Right forelimb (tissue), 1 donor: ENCODE data around the gene RNF223.
"Not testable (repeated sequence)": the region's sequence is repeated elsewhere in the genome, so short reads cannot be mapped to it uniquely, and the experiment has no call there.

Experiments used
- DNase-seq: peaks from one replicate; pipeline ENCODE4 v3.0.0-alpha.2; 2018

RNF223 gene

DNA sequence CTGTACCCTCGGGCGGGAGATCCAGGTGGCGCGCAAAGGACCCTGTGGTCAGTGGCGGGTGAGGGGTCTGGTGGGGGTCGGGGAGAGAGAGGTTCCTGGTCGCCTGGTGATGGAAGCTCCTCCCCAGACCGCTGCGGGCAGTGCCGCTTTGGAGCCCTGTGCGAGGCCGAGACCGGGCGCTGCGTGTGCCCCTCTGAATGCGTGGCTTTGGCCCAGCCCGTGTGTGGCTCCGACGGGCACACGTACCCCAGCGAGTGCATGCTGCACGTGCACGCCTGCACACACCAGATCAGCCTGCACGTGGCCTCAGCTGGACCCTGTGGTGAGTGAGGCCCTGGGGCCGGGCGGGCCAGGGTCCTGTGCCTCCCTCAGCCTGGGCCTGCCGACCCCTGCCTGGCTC is 30.7 kb downstream of the RNF223 start:
- DNase-seq = no peak

DNA sequence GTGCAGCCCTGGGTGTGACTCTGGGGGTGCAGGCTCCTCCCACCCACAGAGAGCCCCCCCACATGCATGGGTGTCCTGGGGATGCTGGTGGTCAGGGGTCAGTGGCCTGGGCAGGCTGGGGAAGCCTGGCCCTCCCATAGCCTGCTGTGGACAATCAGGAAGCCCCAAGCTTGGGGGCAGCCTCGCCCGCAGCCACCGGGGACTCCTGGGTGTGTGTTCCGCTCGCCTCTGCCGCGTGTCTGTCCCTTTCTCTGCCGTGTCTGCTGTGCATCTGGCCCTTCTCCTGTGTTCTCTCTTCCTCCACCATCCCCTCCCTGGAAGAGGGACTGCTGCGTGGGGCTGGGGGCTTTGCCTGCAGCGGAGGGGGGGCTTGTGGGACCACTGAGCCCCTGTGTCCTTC is 31.3 kb downstream of the RNF223 start:
- DNase-seq = no peak

DNA sequence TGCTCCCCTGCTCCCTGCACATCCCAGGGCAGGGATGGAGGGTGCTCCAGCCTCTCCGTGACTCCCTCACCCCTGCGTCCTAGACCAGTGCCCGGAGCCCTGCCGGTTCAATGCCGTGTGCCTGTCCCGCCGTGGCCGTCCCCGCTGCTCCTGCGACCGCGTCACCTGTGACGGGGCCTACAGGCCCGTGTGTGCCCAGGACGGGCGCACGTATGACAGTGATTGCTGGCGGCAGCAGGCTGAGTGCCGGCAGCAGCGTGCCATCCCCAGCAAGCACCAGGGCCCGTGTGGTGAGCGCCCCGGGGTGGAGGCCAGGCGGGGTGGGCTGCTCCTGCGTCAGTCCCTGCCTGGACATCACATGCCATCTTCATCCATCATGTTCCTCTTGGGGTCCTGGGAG is 32.2 kb downstream of the RNF223 start:
- DNase-seq = no peak

DNA sequence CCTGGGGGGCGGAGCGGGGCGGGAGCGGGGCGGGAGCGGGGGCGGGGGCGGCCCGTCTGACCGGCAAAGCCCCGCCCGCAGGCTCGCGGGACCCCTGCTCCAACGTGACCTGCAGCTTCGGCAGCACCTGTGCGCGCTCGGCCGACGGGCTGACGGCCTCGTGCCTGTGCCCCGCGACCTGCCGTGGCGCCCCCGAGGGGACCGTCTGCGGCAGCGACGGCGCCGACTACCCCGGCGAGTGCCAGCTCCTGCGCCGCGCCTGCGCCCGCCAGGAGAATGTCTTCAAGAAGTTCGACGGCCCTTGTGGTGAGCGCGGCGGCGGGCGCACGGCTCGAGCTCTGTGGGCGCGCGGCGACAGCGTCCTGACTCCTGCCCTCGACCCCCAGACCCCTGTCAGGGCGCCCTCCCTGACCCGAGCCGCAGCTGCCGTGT is 33.0 kb downstream of the RNF223 start:
- DNase-seq = no peak

DNA sequence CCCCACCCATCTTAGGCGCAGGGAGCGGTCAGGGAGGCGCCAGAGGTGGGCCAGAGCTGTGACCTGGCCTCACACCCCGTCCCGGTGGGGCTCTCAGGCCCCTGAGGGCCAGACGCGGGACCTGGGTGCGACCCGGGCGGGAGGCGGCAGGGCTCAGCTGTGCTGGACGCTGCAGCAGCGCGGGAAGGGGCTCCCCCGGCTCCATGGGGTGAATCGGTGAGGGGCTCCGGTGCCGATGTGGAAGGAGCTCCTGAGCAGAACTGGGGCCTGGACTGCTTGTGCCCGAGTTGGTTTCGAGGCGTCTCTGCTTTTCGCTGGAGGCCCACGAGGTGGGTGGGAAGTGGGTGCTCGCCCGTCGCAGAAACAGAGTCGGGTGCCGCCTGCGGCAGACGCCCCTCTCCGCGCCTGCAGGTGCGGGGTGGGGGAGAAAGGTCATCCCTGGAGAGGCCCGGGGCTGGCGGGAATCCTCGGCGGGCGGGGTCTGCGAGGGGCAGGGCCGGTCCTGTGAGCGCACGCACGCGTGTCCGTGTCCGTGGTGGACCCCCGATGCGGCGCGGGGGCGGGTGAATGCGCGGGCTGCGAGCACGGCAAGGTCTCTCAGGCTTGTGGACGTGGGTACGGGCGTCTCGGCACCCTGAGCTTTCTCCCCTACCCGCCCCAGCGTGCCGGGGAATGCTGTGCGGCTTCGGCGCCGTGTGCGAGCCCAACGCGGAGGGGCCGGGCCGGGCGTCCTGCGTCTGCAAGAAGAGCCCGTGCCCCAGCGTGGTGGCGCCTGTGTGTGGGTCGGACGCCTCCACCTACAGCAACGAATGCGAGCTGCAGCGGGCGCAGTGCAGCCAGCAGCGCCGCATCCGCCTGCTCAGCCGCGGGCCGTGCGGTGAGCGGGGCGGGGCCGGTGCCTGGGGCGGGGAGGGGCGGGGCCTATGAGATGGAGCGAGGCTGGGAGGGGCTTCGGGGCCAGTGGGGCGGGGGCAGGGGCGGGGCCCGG is 33.8 kb downstream of the RNF223 start:
- peak; percentile 86 for DNase-seq

DNA sequence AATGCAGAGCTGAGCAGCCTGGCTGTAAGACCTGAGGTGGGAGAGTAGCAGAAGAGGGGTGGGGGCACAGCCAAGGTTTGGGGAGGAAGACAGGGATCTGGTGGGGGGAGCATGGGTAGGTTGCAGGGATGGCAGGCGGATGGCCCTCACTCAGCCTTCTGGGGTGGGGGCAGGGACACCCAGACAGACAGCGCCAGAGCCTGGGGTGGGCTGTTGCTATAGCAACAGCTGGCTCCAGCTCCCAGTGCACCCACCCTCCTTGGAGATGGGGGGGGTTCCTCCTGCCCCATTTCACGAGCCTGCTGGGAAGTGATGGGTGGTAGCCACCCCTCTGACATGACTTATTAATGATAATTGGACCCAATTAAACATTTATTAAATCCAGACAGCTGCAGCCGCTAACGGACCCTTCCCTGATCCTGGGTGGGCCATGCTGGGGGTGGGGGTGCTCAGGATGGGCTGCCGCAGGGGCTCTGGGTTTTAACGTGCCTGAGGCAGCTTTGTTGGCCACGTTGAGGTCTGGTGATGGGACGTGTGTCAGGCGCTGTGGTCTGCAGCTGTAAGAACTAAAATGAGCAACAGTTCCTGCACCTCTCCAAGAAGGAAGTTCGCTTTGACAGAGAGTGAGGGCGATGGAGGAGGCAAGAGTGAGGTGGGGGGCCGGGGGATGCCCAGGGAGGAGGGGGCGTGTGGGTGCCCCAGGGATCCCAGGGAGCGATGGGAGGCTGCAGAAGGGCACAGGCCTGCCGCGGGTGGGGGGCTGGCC is 34.8 kb downstream of the RNF223 start:
- DNase-seq = no peak

DNA sequence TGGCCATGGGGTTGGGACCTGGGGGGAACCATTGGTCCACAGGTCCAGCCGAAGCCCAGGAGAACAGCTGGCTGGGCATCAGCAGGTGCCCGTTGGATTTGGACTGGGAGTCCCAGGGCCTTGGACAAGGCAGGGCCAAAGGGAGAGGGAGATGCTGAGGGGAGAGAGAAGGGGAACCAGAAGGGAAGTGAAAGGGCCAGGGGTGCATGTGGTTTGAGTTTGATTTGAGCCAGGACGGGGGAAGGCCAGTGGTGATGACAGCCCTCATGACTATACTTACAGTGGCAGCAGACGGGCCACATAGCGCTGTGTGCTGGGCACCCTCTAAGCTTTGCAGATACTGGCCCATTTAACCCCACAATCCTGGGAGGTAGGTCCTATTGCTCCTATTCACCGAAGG is 35.4 kb downstream of the RNF223 start:
- DNase-seq = no peak

DNA sequence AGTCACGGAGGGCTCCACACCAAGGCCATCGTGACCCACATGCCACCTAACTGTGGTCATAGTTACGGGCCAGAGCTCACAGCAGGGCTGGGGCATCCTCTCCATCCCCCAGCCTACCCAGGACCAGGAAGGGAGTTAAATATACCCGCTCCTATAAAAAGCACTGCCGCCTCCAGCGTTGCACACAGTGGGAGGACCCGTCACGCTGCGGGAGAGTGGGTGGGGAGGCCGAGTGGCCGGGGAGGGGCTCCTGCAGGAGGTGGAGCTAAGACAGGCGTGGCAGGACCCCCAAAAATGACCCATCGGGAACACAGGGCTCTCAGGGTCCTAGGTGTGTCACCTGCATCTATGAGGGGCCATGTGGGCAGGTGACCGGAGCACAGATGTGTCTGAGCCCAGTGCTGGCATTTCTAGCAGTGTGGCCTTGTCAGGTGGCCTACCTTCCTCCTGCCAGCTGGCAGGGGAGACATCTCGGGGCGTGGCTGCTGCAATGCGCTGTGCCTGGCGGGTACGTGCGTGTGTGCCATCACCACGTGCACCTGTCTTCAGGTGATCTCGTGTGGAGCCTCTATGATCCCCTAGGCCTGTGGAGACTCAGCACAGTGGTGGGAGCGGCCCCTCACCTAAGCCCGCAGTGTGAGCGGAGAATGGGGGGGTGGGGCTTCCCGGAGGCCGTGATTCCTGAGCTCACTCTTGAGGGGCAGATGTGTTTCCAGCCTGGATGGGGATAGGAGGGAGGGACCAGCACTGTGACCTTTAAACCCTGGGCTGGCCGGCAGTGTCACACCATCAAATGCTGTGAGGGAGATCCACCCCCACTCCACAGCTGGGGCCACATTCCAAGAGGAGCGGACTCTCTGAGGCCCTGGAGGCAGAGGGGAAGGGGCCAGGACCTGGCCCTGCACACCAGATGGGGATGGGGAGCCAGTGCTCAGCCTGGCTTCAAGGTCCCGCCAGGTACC is 36.5 kb downstream of the RNF223 start:
- DNase-seq = no peak

DNA sequence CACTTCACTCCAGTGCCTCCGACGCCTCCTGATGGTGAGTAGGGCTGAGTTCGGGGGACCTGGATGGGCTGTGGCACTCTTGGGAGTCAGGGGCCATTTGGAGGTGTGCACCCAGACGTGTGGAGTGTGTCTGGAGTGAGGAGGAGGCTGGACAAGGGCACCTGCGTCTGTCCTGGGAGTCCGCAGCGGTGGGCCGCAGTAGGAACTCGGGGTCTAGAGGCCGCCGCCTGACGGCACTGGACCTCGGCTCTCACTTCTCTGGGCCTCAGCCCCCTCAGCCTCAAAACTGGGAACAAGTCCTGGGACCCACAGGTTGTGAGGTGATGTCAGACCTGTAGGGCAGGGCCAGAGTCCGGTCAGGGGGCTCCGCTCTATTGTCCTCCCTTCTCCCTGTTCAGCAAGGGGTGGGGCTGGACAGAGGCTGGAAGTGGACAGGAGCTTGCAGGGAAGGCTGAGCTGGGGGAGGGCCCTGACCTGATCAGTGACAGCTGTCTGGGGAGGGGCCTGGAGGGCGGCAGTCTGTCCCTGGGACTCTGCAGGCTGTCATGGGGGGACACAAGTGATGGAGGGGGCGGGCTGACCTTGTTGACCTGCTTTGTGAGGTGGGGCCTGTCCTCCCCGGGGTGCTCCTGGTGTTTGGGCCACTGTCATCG is 38.7 kb downstream of the RNF223 start:
- no peak for DNase-seq

DNA sequence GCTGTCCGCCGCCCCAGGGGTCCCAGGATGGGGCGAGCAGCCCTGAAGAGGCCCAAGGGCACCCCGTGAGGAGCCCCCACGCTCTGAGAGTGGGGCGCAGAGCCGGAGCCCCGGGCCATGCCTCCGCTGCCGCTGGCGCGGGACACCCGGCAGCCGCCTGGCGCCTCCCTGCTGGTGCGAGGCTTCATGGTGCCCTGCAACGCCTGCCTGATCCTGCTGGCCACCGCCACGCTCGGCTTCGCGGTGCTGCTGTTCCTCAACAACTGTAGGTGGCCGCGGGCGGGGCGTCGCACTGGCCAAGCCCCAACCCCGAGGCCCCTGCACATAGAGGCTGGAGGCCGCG is 39.7 kb downstream of the RNF223 start:
- no peak for DNase-seq

DNA sequence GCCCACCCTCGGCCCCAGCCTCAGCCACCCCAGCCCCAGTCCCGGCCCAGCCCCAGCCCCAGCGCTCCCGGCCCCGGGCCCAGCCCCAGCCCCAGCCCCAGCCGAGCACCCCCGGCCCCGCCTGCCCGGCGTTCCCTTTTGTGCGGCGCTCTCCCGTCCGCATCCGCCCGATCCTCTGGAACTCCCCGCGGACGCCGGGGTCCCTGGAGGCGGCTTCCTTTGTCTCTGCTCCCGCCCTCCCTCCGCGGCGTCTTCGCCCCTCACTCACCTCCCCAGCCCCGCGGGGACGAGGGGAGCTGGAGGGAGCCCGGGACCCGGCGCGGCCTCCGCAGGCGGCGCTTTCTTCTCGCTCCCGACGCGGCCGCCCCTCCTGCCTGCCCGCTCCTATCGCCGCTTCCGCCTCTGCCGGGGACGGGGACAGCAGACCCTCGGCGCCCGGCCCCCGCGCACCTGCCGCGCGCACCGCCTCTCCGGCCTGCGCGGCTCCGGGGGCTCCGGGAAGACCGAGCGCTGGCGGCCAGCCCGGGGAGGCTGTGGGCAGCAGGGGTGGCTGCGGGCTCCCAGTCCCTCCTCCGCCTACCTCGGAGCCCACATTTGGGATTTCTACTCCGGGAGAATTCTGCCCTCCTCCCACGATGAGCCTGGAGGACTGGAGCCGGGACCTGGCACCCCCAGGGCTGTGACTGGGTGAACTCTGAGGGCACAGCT is 40.2 kb downstream of the RNF223 start:
- no peak for DNase-seq

DNA sequence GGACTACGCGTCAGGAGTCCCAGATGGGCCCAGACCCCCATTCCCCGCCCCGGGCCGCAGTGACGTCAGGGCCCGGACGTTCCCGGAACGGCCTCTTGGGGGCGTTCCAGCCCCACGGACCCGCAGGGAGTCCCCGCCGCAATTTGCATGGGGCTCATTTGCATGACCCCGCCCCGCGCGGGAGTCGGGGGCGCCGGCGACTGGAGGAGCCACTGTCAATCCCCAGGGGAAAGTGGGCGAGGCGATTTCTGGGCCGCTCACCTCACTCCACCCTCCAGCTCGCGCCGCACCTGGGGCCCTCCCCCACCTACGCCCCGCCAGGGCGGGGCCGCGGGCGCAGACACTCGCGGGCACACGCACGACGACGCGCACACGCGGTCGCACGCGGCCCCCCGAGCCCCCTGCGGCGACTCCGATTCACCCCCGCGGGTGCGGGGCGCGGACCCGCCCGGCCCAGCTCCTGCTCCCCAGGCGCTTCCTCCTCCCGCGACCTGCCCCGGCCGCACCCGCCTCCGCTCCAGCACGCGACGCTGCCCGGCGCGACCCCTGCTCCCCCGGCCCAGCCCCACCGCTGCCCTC is 41.0 kb downstream of the RNF223 start:
- peak; percentile 85 for DNase-seq

DNA sequence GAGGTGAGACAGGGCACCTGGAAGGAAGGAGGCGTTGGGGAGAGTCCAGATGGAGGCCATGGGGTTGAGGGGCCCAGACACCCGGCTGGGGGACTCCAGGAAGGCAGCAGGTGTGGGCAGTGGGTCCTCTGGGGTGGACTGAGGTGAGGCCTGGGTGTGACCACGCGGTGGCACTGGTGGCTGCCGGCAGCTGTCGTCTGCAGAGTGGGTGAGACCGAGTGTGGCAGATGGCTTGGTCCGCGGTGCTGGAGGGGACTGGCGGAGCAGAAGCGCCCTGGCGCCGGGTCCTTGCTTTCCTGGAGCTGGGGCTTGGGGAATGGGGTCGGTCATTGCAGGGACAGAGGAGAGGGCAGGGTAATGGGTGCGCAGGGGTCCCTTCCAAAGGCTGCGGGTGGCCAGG is 41.7 kb downstream of the RNF223 start:
- no peak for DNase-seq

DNA sequence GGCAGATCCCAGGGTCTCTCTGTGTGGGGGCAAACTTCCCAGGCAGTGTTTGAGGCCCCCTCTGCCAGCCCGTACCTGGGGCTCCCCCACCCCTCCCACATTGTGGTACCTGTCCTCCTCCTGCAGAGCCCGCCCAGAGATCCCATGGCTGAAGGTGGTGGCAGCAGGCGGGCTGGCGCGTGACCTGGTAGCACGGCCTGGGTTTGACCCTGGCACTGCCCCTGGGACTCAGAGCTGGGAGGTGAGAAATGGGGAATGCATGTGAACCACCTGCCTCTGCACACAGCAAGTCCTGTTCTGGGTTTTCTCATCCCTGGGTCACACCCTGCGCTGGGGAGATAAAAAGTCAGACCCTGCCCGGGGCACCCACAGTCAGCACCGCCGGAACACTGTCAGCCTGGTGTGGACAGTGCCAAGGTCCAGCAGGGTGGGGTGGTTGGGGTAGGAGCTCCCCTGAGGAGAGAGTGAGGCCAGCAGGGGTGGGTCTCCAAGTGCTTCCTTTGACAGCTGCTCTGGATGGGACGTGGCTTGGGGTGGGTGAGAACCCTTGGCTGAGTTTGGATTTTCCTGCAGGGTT is 42.4 kb downstream of the RNF223 start:
- no peak for DNase-seq

DNA sequence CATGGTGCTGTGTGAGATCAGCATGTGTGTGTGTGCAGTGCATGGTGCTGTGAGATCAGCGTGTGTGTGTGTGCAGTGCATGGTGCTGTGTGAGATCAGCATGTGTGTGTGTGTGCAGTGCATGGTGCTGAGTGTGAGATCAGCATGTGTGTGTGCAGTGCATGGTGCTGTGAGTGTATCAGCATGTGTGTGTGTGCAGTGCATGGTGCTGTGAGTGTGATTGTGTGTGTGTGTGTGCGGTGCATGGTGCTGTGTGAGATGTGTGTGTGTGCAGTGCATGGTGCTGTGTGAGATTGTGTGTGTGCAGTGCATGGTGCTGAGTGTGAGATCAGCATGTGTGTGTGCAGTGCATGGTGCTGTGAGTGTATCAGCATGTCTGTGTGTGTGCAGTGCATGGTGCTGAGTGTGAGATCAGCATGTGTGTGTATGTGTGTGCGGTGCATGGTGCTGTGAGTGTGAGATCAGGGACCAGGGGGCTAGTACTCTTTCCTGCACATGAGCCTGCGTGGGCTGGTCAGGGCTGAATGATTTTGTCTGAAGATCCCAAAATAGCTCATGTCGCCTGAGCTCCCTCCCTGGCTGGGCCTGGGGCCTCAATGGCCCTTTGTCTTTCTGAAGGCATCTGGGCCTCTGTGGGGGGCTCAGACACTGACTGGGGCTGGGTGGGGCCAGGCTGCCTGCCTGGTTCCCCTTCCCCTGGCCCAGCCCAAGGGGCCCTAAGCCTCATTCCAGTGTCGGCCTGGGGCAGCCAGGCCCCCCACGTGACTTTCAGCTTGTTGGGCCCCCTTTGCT is 43.0 kb downstream of the RNF223 start:
- DNase-seq = not testable (repeated sequence)

DNA sequence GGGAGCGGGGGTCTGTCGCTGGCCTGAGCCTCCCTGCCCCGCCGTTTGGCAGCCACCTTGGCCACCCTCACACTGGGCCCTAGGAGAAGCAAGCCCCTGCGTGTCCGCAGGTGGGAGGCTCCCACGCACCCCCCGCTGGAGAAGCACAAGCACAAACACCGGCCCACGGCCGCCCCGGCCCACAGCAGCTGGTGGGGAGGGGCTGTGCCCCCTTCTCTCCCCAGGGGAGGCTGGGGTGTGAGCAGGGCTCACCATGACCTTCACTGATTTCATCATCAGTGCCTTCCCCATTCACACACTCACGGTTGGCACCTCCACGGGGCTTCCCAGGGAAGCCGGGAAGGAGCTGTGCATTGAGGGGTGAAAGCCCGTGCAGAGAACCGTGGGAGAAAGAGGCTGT is 46.3 kb downstream of the RNF223 start:
- no peak for DNase-seq

DNA sequence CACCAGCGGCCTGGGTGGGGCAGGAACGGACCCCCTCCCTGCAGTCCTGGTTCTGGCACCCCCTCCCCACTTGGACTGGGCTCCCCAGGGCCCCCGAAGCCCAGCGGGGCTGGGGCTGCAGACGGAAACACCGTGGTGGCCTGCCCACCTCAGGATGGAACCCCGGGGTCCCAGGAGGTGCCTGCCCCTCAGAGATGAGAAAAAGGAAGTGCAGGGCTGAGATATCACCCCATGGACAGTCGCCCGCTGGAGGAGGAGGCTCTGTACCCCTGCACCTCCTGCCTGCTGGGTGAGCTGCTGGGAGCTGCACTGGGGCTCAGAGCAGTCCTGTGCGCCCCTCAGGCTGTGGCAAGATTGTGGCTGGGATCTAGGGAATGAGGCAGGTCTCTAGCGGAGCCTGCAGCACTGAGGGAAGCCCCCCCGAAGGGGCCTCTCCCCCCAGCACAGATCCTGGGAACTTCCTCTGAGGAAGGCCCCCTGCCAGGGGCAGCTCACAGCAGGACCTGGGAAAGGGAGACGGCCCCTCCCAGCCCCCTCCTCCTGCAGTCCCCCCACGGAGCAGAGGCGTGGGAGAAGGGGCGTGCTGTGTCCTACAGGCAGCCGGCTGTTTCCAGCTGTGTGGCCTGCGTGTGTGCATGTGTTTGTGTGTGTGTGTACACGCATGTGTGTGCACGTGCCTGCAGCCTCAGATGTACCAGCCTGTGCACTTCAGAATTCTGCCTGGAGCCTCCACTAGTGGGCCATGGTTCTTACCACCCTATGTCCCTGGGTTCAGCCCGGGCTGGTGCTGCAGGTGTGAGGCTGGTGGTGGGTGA is 47.3 kb downstream of the RNF223 start:
- DNase-seq = no peak

DNA sequence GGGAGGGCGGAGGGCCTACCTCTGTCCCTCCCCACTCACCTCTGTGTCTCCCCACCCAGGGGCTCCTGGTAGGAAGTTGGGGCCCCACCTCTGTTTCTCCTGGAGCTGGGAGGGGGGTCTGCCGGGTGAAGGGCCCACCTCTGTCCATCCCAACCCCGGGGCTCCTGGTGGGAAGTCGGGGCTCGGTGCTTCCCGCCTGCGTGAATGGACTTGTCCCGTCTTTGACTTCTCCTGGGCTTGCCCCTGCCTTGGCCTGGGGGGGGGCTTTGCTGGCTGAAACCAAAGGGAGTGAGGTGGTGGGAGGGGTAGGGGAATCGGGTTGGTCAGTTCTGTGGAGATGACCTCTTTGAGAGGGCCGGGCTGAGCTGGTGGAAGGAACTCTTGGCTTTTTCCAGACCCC is 48.4 kb downstream of the RNF223 start:
- DNase-seq = no peak
